HepG2 (cell line): ENCODE results near the gene PIGW. TPM values are rescaled to one million over a fixed set of nuclear protein-coding genes. Genes with fewer than 3 reads are reported as not detected.

ENCODE experiments used
- ATF1 ChIP-seq: IDR thresholded peaks from 2 replicates; pipeline ENCODE4 v1.6.1; 2016; ENCODE audit warnings: mild to moderate bottlenecking, control low read depth
- HNRNPH1 ChIP-seq: fragments of 200-400 bp; formaldehyde crosslinking; optimal IDR thresholded peaks from 2 replicates; pipeline ENCODE3; 2017; ENCODE audit warnings: mild to moderate bottlenecking, low read depth, low read length
- POLR2G ChIP-seq: fragments of 200-400 bp; formaldehyde crosslinking; IDR thresholded peaks from 2 replicates; pipeline ENCODE4 v1.6.1; 2018; ENCODE audit warnings: mild to moderate bottlenecking, low read depth, low read length, moderate library complexity
- PRDM10 ChIP-seq: sonication (generic); formaldehyde crosslinking; IDR thresholded peaks from 2 replicates; pipeline ENCODE4 v1.4.0; 2020; ENCODE audit warnings: low read depth, missing genetic modification reagents
- RAD21 ChIP-seq: fragments of 450-650 bp; formaldehyde crosslinking; IDR thresholded peaks from 2 replicates; pipeline ENCODE4 v1.5.0; 2020; ENCODE audit warnings: mild to moderate bottlenecking
- ZNF160 ChIP-seq: sonication (generic); formaldehyde crosslinking; IDR thresholded peaks from 2 replicates; pipeline ENCODE4 v1.8.0; 2022; ENCODE audit warnings: mild to moderate bottlenecking, inconsistent platforms, missing genetic modification reagents
- ZNF17 ChIP-seq: sonication (generic); formaldehyde crosslinking; IDR thresholded peaks from 2 replicates; pipeline ENCODE4 v1.5.0; 2020; ENCODE audit warnings: mild to moderate bottlenecking, missing genetic modification reagents
- ZNF318 ChIP-seq: sonication (generic); formaldehyde crosslinking; IDR thresholded peaks from 2 replicates; pipeline ENCODE4 v1.4.0; 2020; ENCODE audit warnings: mild to moderate bottlenecking, missing genetic modification reagents
- ZNF546 ChIP-seq: sonication (generic); formaldehyde crosslinking; conservative IDR thresholded peaks from 2 replicates; pipeline ENCODE4 v1.8.1; 2023; ENCODE audit warnings: mild to moderate bottlenecking, missing genetic modification reagents
- polyA plus RNA-seq, 8 experiments: library from polyadenylated mRNA; depleted of rRNA in 3 of 8; stranded (reverse) in 7 of 8; unstranded in 1 of 8; fragments of >200 nt; fragmentation: Illumina TruSeq in 4 of 8; extraction: Trizol in 4 of 8; gene quantifications; 2 replicates each; pipeline versions ENCODE4 v1.2.1 to v1.2.3, GENCODE V29; 2011 to 2016; ENCODE audit warnings: low read depth in 4 of 8, missing spikeins in 1 of 8, mixed read lengths in 1 of 8; ENCODE audit not compliant: insufficient read depth in 1 of 8
- total RNA-seq, 5 experiments: library from RNA; depleted of rRNA; stranded (reverse); fragments of >200 nt; fragmentation: Illumina TruSeq; extraction: Trizol; gene quantifications; 2 replicates each; pipeline ENCODE4 v1.2.3, GENCODE V29; 2016; ENCODE audit warnings: low read depth in 1 of 5
- TF ChIP-seq, protein P1 (sequence below): sonication (generic); formaldehyde crosslinking; IDR thresholded peaks from 2 replicates; pipeline ENCODE4 v1.9.0; 2021; ENCODE audit warnings: missing genetic modification reagents, borderline replicate concordance
- TF ChIP-seq, protein P2 (sequence below): sonication (generic); formaldehyde crosslinking; conservative IDR thresholded peaks from 2 replicates; pipeline ENCODE4 v1.5.0; 2020; ENCODE audit warnings: missing genetic modification reagents

PIGW gene
- total and polyA plus RNA-seq, 2 of the 13 experiments (the other 11 are each of a cell fraction or from before 2014, with no cell fraction given), result 9.0 to 24.0 TPM

- TF ChIP-seq ZNF318 (CRISPR knock-in tag), result no peak
- TF ChIP-seq PRDM10 (CRISPR knock-in tag), result peak; percentile 71; the same call in 1 of the 2 replicates
- TF ChIP-seq ZNF17 (CRISPR knock-in tag), result no peak; the same call in 1 of the 2 replicates
- TF ChIP-seq, protein P1, sequence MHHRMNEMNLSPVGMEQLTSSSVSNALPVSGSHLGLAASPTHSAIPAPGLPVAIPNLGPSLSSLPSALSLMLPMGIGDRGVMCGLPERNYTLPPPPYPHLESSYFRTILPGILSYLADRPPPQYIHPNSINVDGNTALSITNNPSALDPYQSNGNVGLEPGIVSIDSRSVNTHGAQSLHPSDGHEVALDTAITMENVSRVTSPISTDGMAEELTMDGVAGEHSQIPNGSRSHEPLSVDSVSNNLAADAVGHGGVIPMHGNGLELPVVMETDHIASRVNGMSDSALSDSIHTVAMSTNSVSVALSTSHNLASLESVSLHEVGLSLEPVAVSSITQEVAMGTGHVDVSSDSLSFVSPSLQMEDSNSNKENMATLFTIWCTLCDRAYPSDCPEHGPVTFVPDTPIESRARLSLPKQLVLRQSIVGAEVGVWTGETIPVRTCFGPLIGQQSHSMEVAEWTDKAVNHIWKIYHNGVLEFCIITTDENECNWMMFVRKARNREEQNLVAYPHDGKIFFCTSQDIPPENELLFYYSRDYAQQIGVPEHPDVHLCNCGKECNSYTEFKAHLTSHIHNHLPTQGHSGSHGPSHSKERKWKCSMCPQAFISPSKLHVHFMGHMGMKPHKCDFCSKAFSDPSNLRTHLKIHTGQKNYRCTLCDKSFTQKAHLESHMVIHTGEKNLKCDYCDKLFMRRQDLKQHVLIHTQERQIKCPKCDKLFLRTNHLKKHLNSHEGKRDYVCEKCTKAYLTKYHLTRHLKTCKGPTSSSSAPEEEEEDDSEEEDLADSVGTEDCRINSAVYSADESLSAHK (CRISPR knock-in tag), result no peak
- peak; percentile 21; the same call in 1 of the 2 replicates for TF ChIP-seq ZNF546
- no peak for TF ChIP-seq HNRNPH1
- TF ChIP-seq POLR2G, result peak; percentile 90
- peak; percentile 20; the same call in 1 of the 2 replicates for TF ChIP-seq RAD21 (CRISPR knock-in tag)
- TF ChIP-seq ATF1 (CRISPR knock-in tag), result peak; percentile 30; the same call in 1 of the 2 replicates
- no peak; the same call in none of the 2 replicates for TF ChIP-seq ZNF160
- TF ChIP-seq, protein P2, sequence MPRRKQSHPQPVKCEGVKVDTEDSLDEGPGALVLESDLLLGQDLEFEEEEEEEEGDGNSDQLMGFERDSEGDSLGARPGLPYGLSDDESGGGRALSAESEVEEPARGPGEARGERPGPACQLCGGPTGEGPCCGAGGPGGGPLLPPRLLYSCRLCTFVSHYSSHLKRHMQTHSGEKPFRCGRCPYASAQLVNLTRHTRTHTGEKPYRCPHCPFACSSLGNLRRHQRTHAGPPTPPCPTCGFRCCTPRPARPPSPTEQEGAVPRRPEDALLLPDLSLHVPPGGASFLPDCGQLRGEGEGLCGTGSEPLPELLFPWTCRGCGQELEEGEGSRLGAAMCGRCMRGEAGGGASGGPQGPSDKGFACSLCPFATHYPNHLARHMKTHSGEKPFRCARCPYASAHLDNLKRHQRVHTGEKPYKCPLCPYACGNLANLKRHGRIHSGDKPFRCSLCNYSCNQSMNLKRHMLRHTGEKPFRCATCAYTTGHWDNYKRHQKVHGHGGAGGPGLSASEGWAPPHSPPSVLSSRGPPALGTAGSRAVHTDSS (CRISPR knock-in tag), result no peak
Measured at GRCh38 chr17:36534840-36535668, at the start of gene PIGW, which contains the start of gene MYO19 (continued).
